Measurements from ENCODE around the gene STX12. TPM values are rescaled to one million over a fixed set of nuclear protein-coding genes. Genes with fewer than 3 reads are reported as not detected.

STX12 gene
- total RNA-seq, 1 donor: 57.6 TPM

DNA sequence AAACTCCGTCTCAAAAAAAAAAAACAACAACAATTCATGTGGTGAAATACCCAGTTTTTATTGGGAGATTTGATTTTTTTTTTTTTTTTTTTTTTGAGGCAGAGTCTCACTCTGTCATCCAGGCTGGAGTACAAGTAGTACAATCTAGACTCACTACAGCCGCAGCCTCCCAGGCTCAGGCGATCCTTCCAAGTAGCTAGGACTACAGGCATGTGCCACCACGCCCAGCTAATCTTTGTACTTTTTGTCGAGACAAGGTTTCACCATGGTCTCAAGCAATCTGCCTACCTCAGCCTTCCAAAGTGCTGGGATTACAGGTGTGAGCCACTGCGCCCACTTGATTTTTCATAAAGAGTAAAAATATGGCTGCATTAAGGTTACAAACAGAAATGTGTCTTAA lies 31.9 kb upstream of the STX12 start:
- H3K4me3 ChIP-seq (ENCODE audit: low read depth, low read length): no peak overlapping the region
- no peak for TF ChIP-seq CTCF (IDR thresholded peaks at IDR 0.05; ENCODE audit: insufficient read depth, low read length)
- DNase-seq (ENCODE audit: low read depth): no peak

DNA sequence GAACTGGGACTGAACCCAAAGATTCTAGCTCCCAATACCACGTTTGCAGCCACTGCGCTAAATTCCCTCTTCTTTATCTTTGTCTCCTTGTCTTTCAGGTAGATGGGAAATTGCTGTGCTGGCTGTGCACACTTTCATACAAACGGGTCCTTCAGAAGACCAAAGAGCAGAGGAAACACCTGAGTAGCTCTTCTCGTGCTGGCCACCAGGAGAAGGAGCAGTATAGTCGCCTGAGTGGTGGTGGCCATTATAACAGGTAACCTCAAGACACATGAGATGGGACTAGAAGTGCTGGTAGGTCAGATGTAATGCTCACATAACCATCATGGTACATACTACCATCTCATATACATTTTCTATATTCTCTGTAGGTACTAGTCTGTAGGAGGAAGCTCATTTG lies 28.5 kb upstream of the STX12 start:
- no peak overlapping the region for H3K4me3 ChIP-seq (ENCODE audit: low read depth, low read length)
- DNase-seq (ENCODE audit: low read depth): no peak
- TF ChIP-seq CTCF (IDR thresholded peaks at IDR 0.05; ENCODE audit: insufficient read depth, low read length): no peak

DNA sequence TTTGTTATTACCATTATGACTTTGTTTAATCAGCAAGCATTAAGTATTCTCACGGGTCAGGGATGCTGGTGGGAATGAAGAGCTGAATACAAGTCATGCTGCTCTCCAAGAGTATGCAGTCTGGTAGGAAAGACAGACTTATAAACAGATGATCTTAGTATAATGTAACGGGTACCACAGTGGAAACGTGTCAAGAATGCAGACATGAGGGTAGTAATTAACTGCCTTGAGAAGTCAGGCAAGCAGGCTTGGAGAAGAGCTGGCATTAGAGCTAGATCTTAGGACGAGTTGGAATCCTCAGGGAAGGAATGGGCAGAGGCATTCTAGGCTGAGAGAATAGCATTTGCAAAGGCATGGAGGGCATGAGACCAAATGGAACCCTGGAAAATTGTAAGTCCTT lies 27.6 kb upstream of the STX12 start:
- no peak for TF ChIP-seq CTCF (IDR thresholded peaks at IDR 0.05; ENCODE audit: insufficient read depth, low read length)
- no peak overlapping the region for H3K4me3 ChIP-seq (ENCODE audit: low read depth, low read length)
- no peak for DNase-seq (ENCODE audit: low read depth)

DNA sequence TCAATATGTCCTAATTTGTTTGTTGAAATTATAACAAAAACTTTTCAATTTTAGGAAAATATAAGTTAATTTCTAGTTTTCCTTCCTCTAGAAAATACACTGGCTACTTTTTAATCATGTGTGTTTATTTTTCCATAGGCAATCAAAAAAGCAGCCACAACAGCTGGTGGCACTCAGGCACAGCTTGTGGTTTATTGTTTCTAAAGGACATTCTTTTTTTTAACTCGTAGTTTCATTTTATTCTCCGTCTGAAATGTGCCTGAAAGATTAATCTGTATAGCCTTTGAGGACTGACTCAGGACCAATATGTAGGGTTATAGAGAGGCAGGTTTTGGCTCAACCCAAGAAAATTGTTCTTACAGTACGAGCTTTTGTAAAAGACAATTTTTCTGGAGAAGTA lies 20.7 kb upstream of the STX12 start:
- TF ChIP-seq CTCF (IDR thresholded peaks at IDR 0.05; ENCODE audit: insufficient read depth, low read length): no peak
- H3K4me3 ChIP-seq (ENCODE audit: low read depth, low read length): no peak overlapping the region
- no peak for DNase-seq (ENCODE audit: low read depth)

DNA sequence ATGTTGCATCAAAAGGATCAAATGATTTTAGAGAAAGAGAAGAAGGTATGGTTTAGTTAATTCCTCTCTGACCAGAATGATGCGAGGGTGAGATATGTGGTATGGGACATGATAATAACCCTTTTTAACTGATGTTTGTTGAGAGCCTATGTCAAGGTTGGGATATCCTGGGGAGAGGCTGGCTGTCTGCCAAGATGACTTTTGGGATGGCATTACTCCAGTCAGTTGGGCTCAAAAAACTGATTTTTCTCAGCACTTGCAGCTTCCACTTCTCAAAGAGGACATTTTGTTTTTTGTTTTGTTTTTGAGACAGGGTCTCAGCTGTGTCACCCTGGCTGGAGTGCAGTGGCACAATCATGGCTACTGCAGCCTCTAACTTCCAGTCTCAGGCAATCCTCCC lies 17.7 kb upstream of the STX12 start:
- DNase-seq (ENCODE audit: low read depth): no peak
- no peak overlapping the region for H3K4me3 ChIP-seq (ENCODE audit: low read depth, low read length)
- TF ChIP-seq CTCF (IDR thresholded peaks at IDR 0.05; ENCODE audit: insufficient read depth, low read length): no peak

DNA sequence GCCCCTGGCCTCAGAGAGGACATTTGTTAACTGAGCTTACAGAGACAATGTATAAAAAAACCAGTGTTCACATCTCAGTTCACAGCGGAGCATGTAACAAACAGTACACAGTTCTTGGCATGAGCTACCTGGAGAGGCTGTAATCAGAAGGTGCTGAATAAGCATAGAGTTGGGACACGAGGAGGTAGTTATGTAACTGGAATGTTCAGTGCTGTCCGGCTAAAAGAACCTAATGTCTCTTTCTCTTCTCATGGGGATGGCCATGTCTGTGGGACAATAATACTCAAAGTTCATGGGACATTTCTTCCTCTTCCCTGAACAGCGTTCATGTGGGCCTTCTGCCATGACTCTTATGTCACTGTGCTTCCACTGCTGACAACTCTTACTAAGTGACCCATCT lies 17.2 kb upstream of the STX12 start:
- DNase-seq (ENCODE audit: low read depth): no peak
- no peak for TF ChIP-seq CTCF (IDR thresholded peaks at IDR 0.05; ENCODE audit: insufficient read depth, low read length)
- H3K4me3 ChIP-seq (ENCODE audit: low read depth, low read length): no peak overlapping the region

DNA sequence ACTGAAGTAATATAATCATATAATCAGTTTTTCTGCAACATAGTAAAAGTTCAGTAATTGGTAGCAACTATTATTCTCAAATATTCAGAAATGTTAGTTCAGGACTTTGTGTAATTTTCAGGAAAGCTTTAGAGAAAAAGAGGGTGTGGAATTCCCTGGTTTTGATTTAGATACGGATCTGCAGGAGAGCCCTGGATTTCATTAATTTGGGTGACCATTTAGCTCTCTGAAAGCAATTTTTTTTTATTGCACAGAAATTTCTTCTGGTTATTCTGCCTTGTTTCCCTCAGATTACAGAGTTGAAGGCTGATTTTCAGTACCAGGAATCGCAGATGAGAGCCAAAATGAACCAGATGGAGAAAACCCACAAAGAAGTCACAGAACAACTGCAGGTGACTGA lies 13.8 kb upstream of the STX12 start:
- TF ChIP-seq CTCF (IDR thresholded peaks at IDR 0.05; ENCODE audit: insufficient read depth, low read length): no peak
- no peak for DNase-seq (ENCODE audit: low read depth)
- no peak overlapping the region for H3K4me3 ChIP-seq (ENCODE audit: low read depth, low read length)

All from fibroblast of the aortic adventitia (primary cell).